Stimulated activated CD4-positive, alpha-beta T cell treated with anti-CD3 and anti-CD28 coated beads, Interleukin-4, amount 100 ng/mL, for 24 hours (primary cell): ENCODE data around the gene KDELR1.

ENCODE experiments used
- DNase-seq: peaks from one replicate; pipeline ENCODE4 v3.0.0-alpha.2; 2020

Gene KDELR1

DNA sequence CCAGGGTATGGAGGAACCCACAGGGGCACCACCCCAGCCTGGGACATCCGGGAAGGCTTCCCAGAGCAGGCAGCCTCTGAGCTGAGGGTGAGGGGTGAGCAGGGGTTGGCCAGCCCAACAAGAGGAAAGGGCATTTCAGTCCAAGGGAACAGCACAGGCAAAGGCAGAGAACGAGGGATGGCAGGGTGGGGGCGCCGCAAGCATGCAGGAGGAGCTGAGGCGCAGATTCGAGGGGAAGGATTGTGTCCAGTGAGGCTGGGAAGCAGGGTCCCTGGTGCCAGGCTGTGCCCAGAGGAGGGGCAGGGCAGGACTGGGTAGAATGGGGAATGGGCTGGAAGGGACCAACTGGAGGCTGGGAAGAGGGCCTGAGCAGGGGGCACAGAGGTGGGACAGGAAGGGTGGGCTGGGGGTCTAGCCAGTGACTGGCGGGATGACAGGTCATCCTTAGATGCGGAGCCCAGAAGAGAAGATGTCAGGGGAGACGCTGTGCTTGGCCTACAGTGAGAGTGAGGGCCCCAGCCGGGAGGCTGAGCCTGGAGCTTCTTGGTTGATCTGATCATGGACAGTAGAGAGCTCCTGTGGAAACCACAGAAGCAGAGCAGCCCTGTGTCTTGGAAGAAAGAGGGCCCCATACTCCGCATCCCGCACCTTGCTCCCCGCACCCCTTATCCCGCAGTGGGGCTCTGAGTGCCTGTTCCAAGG, 52.4 kb downstream of the KDELR1 start:
- DNase-seq = no peak

DNA sequence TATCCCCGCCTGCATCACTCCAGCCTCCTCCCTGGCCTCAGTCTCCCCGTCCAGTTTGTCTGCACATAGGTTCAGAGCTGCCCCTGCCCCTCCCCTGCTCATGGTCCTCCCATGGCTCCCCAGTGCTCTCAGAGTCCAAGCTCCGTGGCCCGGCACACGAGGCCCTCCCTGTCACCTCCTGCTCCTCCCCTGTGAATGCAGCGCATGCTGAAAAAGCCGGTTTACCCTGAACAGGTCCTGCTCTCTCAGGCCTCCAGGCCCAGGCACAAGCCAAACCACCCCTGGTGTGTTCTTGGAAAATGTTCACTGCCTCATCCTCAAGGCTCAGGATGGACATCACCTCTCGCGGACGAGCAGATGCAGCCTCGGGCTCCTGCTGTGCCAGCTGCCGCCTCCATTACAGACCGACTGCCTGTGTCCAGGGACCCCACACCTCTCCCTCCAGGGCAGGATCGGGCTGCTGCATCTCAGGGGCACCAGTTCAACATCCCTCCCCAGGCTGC, 53.0 kb downstream of the KDELR1 start:
- DNase-seq = no peak

GRCh38 chr19:48333467-48334384, 57.6 kb downstream of the KDELR1 start:
- DNase-seq = peak; percentile 91

- peak; percentile 93 for DNase-seq
Observed at GRCh38 chr19:48332662-48333466, 58.5 kb downstream of the KDELR1 start.
